Nephron (organoid): ENCODE data around the gene TMEM135.

Source experiments
- H3K27ac Mint-ChIP-seq, 3 experiments: 2 replicates each; pipeline ENCODE4 v1.8.0; 2020; ENCODE audit warnings: mixed read lengths in 3 of 3, mild to moderate bottlenecking in 2 of 3, moderate library complexity in 1 of 3
- H3K27me3 Mint-ChIP-seq: 2 replicates; pipeline ENCODE4 v1.8.0; 2021; ENCODE audit warnings: low read depth, mild to moderate bottlenecking, moderate library complexity, mixed read lengths
- H3K36me3 Mint-ChIP-seq: 2 replicates; pipeline ENCODE4 v1.8.0; 2020; ENCODE audit warnings: low read depth, mixed read lengths
- H3K4me1 Mint-ChIP-seq: 2 replicates; pipeline ENCODE4 v1.8.0; 2020; ENCODE audit warnings: mixed read lengths
- H3K4me3 Mint-ChIP-seq, 3 experiments: 2 replicates each; pipeline ENCODE4 v1.8.0; 2020; ENCODE audit warnings: mild to moderate bottlenecking in 3 of 3, mixed read lengths in 3 of 3, moderate library complexity in 2 of 3
- H3K9me3 Mint-ChIP-seq: 2 replicates; pipeline ENCODE4 v1.8.0; 2020; ENCODE audit warnings: mixed read lengths
- TF ChIP-seq, protein P1 (sequence below), 3 experiments: fragments of 200-600 bp; sonication (generic); IDR thresholded peaks; one replicate each; pipeline ENCODE4 v1.5.0; 2021; ENCODE audit warnings: antibody characterized with exemption in 3 of 3; ENCODE audit not compliant: unreplicated experiment in 3 of 3

The TMEM135 gene

DNA sequence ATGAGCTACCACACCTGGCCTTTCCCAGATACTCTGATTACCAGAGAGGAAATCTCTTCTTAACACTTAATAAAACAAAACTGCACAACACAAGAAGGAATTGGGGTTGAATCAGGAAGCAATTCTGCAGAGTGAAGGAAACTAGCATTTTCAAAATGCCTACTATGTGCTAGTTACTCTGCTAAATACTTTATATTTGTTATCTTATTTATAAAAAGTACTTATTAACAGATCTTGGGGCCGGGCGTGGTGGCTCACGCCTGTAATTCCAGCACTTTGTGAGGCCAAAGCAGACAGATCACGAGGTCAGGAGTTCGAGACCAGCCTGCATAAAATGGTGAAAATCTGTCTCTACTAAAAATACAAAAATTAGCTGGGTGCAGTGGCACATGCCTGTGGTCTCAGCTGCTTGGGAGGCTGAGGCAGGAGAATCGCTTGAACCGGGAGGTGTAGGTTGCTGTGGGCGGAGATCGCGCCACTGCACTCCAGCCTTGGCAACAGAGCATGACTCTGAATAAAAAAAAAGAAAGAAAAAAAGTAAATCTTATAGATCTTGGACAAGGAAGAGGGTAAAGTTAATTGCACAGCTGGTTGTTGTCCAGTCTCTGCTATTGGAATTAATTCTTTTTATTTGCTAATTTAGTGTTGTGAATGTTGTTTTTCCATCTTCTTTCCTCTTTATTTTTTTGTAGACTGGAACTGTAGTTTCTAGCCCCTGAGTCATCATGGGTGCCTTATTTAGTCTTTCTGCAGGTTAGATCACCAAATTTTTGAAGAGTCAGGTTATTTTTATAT lies 22.1 kb downstream of the TMEM135 start:
- Mint-ChIP-seq H3K36me3 (peaks cover 35% of the 10 kb centered on the region), H3K4me3 (no peak overlapping the region), H3K27ac (peak overlapping the region; percentile 7 to 46 (median 23)), H3K27me3 (no peaks in the 10 kb centered on the region), H3K9me3 (peaks cover 9% of the 10 kb centered on the region), H3K4me1 (no peaks in the 10 kb centered on the region)
- TF ChIP-seq, protein P1, sequence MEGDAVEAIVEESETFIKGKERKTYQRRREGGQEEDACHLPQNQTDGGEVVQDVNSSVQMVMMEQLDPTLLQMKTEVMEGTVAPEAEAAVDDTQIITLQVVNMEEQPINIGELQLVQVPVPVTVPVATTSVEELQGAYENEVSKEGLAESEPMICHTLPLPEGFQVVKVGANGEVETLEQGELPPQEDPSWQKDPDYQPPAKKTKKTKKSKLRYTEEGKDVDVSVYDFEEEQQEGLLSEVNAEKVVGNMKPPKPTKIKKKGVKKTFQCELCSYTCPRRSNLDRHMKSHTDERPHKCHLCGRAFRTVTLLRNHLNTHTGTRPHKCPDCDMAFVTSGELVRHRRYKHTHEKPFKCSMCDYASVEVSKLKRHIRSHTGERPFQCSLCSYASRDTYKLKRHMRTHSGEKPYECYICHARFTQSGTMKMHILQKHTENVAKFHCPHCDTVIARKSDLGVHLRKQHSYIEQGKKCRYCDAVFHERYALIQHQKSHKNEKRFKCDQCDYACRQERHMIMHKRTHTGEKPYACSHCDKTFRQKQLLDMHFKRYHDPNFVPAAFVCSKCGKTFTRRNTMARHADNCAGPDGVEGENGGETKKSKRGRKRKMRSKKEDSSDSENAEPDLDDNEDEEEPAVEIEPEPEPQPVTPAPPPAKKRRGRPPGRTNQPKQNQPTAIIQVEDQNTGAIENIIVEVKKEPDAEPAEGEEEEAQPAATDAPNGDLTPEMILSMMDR (IDR thresholded peaks at IDR 0.05; ENCODE audit: unreplicated experiment in 3 of 3), result no peak

GRCh38 chr11:87061766-87062165 lies 24.0 kb downstream of the TMEM135 start:
- TF ChIP-seq, protein P1 (IDR thresholded peaks at IDR 0.05; ENCODE audit: unreplicated experiment in 3 of 3), result no peak
- no peak overlapping the region for H3K4me3 Mint-ChIP-seq
- peaks cover 10% of the 10 kb centered on the region for H3K9me3 Mint-ChIP-seq
- H3K27ac Mint-ChIP-seq, result no peak overlapping the region
- peaks cover 40% of the 10 kb centered on the region for H3K36me3 Mint-ChIP-seq
- no peaks in the 10 kb centered on the region for H3K4me1 Mint-ChIP-seq
- no peaks in the 10 kb centered on the region for H3K27me3 Mint-ChIP-seq

DNA sequence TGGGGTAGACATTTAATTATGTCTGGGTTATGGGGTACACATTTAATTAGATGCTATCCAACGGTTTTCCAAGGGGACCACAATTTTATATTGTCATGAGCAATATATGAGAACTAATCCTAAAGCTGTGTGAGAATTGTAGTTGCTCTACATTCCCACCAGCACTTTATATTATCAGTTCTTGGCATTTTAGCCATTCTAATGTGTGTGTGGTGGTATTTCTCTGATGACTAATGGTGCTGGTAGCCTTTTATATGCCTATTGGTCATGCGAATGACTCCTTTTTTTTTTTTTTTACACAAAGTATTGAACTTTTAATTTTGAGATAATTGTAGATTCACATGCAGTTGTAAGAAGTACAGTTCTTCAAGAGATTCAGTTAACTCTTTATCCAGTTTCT lies 26.2 kb downstream of the TMEM135 start:
- Mint-ChIP-seq H3K36me3 (peaks cover 38% of the 10 kb centered on the region), H3K4me1 (no peaks in the 10 kb centered on the region), H3K4me3 (no peak overlapping the region), H3K27ac (no peak overlapping the region), H3K9me3 (peaks cover 10% of the 10 kb centered on the region), H3K27me3 (no peaks in the 10 kb centered on the region)
- TF ChIP-seq, protein P1 (IDR thresholded peaks at IDR 0.05; ENCODE audit: unreplicated experiment in 3 of 3), result no peak

- H3K36me3 Mint-ChIP-seq, result peaks cover 54% of the 10 kb centered on the region
- no peaks in the 10 kb centered on the region for H3K4me1 Mint-ChIP-seq
- H3K27ac Mint-ChIP-seq, result no peak overlapping the region
- no peaks in the 10 kb centered on the region for H3K27me3 Mint-ChIP-seq
- TF ChIP-seq, protein P1 (IDR thresholded peaks at IDR 0.05; ENCODE audit: unreplicated experiment in 3 of 3), result no peak
- no peak overlapping the region for H3K4me3 Mint-ChIP-seq
- H3K9me3 Mint-ChIP-seq, result peaks cover 5% of the 10 kb centered on the region
Observed at GRCh38 chr11:87072787-87073186, 35.1 kb downstream of the TMEM135 start.

GRCh38 chr11:87076260-87076783 lies 38.6 kb downstream of the TMEM135 start:
- H3K4me1 Mint-ChIP-seq, result no peaks in the 10 kb centered on the region
- peaks cover 47% of the 10 kb centered on the region for H3K36me3 Mint-ChIP-seq
- no peaks in the 10 kb centered on the region for H3K27me3 Mint-ChIP-seq
- TF ChIP-seq, protein P1 (IDR thresholded peaks at IDR 0.05; ENCODE audit: unreplicated experiment in 3 of 3), result no peak
- H3K9me3 Mint-ChIP-seq, result peaks cover 5% of the 10 kb centered on the region
- no peak overlapping the region for H3K27ac Mint-ChIP-seq
- no peak overlapping the region for H3K4me3 Mint-ChIP-seq
